GM23248 (cell line): ENCODE results near the gene SLC34A1. TPM values are rescaled to one million over a fixed set of nuclear protein-coding genes. Genes with fewer than 3 reads are reported as not detected.

Experiments used
- DNase-seq: peaks from one replicate; pipeline ENCODE4 v3.0.0-alpha.2; 2015
- H2AFZ ChIP-seq: fragments of 200-600 bp; sonication (generic); 2 replicates; pipeline ENCODE4 v1.6.1; 2016; ENCODE audit warnings: antibody characterized with exemption
- H3F3A ChIP-seq: fragments of 200-600 bp; sonication (generic); 2 replicates; pipeline ENCODE4 v1.6.1; 2016; ENCODE audit warnings: mild to moderate bottlenecking, antibody characterized with exemption, mixed run types; ENCODE audit not compliant: insufficient read depth
- H3K27ac ChIP-seq: fragments of 200-600 bp; sonication (generic); 2 replicates; pipeline ENCODE4 v1.5.1; 2016; ENCODE audit warnings: mild to moderate bottlenecking
- H3K27me3 ChIP-seq: fragments of 200-600 bp; sonication (generic); replicated peaks from 2 replicates; pipeline ENCODE4 v1.6.1; 2016; ENCODE audit warnings: mild to moderate bottlenecking; ENCODE audit not compliant: insufficient read depth
- H3K36me3 ChIP-seq: fragments of 200-600 bp; sonication (generic); 2 replicates; pipeline ENCODE4 v1.6.1; 2016; ENCODE audit warnings: low read depth, mild to moderate bottlenecking
- H3K4me1 ChIP-seq: fragments of 200-600 bp; sonication (generic); 2 replicates; pipeline ENCODE4 v1.6.1; 2016; ENCODE audit warnings: mild to moderate bottlenecking; ENCODE audit not compliant: insufficient read depth
- H3K4me2 ChIP-seq: fragments of 200-600 bp; sonication (generic); one replicate; pipeline ENCODE4 v1.6.1; 2016; ENCODE audit warnings: mild to moderate bottlenecking; ENCODE audit not compliant: unreplicated experiment
- H3K4me3 ChIP-seq: fragments of 200-600 bp; sonication (generic); 2 replicates; pipeline ENCODE4 v1.5.1; 2016; ENCODE audit warnings: mild to moderate bottlenecking
- H3K79me2 ChIP-seq: fragments of 200-600 bp; sonication (generic); 2 replicates; pipeline ENCODE4 v1.6.1; 2016; ENCODE audit warnings: mild to moderate bottlenecking; ENCODE audit not compliant: insufficient read depth
- H3K9ac ChIP-seq: fragments of 200-600 bp; sonication (generic); 2 replicates; pipeline ENCODE4 v1.6.1; 2016; ENCODE audit warnings: mild to moderate bottlenecking
- H3K9me2 ChIP-seq: fragments of 200-600 bp; sonication (generic); 2 replicates; pipeline ENCODE4 v1.6.1; 2016; ENCODE audit warnings: mixed run types, mild to moderate bottlenecking, moderate library complexity; ENCODE audit not compliant: insufficient read depth
- H3K9me3 ChIP-seq: fragments of 200-600 bp; sonication (generic); one replicate; pipeline ENCODE4 v1.6.1; 2017; ENCODE audit warnings: low read depth
- H4K20me1 ChIP-seq: fragments of 200-600 bp; sonication (generic); 2 replicates; pipeline ENCODE4 v1.6.0; 2016; ENCODE audit not compliant: insufficient read depth
- EZH2 ChIP-seq: fragments of 200-600 bp; sonication (generic); IDR thresholded peaks from 2 replicates; pipeline ENCODE4 v1.6.1; 2018; ENCODE audit warnings: antibody characterized with exemption, mild to moderate bottlenecking; ENCODE audit not compliant: insufficient read depth, poor library complexity, severe bottlenecking
- EZH2phosphoT487 ChIP-seq: fragments of 200-600 bp; sonication (generic); IDR thresholded peaks from 2 replicates; pipeline ENCODE4 v1.6.1; 2018; ENCODE audit warnings: antibody characterized with exemption, moderate library complexity, mild to moderate bottlenecking, low read depth; ENCODE audit not compliant: insufficient read depth
- WGBS, 2 experiments: methylation state at CpG; one replicate each; pipeline ENCODE4 v1.1.6; 2015 to 2017; ENCODE audit warnings: low lambda C conversion rate in 2 of 2, low coverage in 1 of 2; ENCODE audit errors: missing lambda C conversion rate in 2 of 2; 5-methylcytosine and 5-hydroxymethylcytosine counted together
- in situ Hi-C: fragments of 300-500 bp; cut with MboI; formaldehyde crosslinking; loops from 2 replicates; pipeline ENCODE4 v1.15.0; 2020
- polyA plus RNA-seq: library from polyadenylated mRNA; unstranded; fragments of >200 nt; fragmentation: Nextera tagmentation; extraction: Ambion mirVana; gene quantifications from 2 replicates; pipeline ENCODE4 v1.2.1, GENCODE V29; 2016
- total RNA-seq: library from RNA; depleted of rRNA; stranded (reverse); fragments of >200 nt; shearing (Covaris generic); gene quantifications from 2 replicates; pipeline ENCODE4 v1.2.3, GENCODE V29; 2014

SLC34A1 gene
- total and polyA plus RNA-seq, 2 experiments from 2014 or later = not detected

DNA sequence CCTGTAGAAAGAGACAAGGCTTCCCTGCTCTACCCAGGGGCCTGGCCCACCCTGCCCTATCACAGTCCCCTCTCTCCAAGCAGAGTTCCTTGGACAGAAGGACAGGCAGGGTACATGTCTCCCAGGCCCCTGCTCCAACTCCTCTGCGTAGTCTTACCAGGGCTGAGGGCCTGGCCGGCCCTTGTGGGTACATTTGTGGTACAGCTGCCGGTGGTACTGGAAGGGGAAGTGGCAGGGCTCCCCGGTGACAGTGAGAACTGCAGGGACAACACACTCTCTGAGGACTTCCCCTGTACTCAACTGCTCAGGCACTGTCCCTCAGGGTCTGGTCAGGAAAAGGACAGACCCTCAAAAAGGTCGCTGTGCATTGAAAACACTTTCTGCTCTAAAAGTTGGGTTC, 21.6 kb downstream of the SLC34A1 start:
- 85 to 90% methylated on average over 5 of the region's 5 CpGs for WGBS, 2 experiments
- no peak for DNase-seq

DNA sequence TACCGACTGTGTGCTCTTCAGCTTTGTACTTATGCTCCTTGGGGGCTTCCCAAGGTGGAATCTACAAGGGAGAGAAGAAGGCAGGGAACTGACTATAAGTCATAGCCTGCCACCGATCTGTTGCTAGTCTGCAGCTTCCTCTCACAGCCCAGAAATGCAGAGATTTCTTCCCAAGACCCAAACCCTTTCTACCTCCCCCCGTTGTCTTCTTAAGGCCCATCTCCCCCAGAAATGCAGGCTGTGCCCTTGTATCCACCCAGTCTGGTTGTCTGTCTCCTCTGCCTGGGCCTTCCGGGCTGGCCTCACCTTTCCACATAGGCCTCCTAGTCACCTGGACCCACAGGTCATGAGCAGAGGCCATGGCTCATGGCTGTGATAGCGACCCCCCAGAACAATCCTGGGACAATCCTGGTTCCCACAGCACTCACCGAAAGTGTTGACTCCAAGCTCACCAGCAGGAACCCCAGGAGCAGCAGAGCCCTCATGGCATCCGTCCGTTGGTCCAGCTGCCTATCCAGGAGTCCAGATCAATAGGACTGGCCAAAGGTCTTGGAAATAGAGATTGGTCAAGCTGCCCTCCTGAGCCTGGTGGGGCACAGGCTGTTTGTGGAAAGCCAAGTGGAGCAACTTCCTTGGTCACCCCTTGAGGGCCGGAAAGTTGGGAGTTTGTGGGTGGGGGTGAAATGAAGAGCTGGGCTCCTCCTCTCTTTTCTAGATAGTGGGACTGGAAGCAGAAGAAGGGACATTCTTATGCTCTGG, 25.0 kb downstream of the SLC34A1 start, which contains the start of gene F12:
Gene F12 (minus strand): TSS at position 522 of the 759 bp plus-strand sequence. CDS start 37 bp downstream, at position 485.
- in situ Hi-C loops = no loop called here
- Histone ChIP-seq H3K79me2 (no peaks in the 10 kb centered on the region), H3K27me3 (no peaks in the 10 kb centered on the region; the same call in 1 of the 2 replicates), H3K9me2 (no peaks in the 10 kb centered on the region), H3K4me1 (no peaks in the 10 kb centered on the region), H3K4me2 (no peak within 1 kb of the TSS), H4K20me1 (no peaks in the 10 kb centered on the region), H3K36me3 (no peaks in the 10 kb centered on the region), H3K9ac (no peak within 1 kb of the TSS), H3K9me3 (no peaks in the 10 kb centered on the region), H3F3A (no peaks in the 10 kb centered on the region), H3K4me3 (no peak within 1 kb of the TSS), H2AFZ (no peak within 1 kb of the TSS), H3K27ac (no peak within 1 kb of the TSS)
- 76% methylated on average over 9 of the region's 9 CpGs for WGBS, 2 experiments
- TF ChIP-seq EZH2 (no peak), EZH2phosphoT487 (no peak)
- DNase-seq = no peak

More for the DNA sequence above, 21.6 kb downstream of the SLC34A1 start:
- Histone ChIP-seq H3K4me3 (no peak overlapping the region), H3K36me3 (no peaks in the 10 kb centered on the region), H3K4me1 (no peaks in the 10 kb centered on the region), H3K9ac (no peak overlapping the region), H2AFZ (no peak overlapping the region), H3K9me2 (no peaks in the 10 kb centered on the region), H3K4me2 (no peak overlapping the region), H3K9me3 (no peaks in the 10 kb centered on the region), H3K27ac (no peak overlapping the region), H3F3A (peaks cover 8% of the 10 kb centered on the region; the same call in 1 of the 2 replicates), H4K20me1 (no peaks in the 10 kb centered on the region), H3K27me3 (peaks cover 23% of the 10 kb centered on the region), H3K79me2 (no peaks in the 10 kb centered on the region)
- in situ Hi-C loops = no loop called here
- no peak for TF ChIP-seq EZH2
- no peak for TF ChIP-seq EZH2phosphoT487

- WGBS, 2 experiments = 78 to 82% methylated on average over 3 of the region's 3 CpGs
Measured at GRCh38 chr5:177410575-177410974, 26.3 kb downstream of the SLC34A1 start.

DNA sequence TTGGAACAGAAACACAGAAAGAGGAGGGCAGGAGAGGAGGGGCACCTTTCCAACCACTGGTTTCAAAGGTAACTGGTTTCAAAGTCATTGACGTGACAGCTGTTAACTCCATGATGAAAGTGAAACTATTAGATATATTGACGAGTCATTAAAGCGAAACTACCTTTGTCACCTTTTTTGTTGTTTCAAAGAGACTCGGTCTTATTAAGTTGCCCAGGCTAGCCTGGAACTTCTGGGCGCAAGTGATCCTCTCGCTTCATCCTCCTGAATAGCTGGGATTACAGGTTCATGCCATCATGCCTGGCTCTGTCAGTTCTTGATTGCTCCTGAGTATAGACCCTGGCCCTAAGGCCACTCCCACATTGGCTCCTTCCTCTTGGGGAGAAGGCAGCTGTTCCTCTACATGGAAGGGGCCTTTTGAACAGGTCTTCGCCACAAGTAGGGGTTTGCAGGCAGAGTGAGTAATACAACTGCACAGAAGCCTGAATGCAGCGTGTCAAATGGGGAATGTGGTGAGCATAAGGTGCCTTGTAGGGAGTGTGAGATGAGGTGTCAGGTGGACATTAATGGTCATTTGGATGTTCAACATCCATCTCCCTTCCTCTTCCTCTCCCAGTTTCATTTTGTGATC, 28.5 kb downstream of the SLC34A1 start:
- in situ Hi-C loops = no loop called here
- no peak overlapping the region for H3K27ac ChIP-seq
- WGBS, 2 experiments = 76 to 78% methylated on average over 8 of the region's 8 CpGs
- H3K4me2 ChIP-seq = no peak overlapping the region
- no peaks in the 10 kb centered on the region for H3F3A ChIP-seq
- no peak for DNase-seq
- H3K9me2 ChIP-seq = no peaks in the 10 kb centered on the region
- no peaks in the 10 kb centered on the region; the same call in 1 of the 2 replicates for H3K27me3 ChIP-seq
- no peak overlapping the region for H2AFZ ChIP-seq
- H3K36me3 ChIP-seq = no peaks in the 10 kb centered on the region
- no peaks in the 10 kb centered on the region for H3K4me1 ChIP-seq
- H4K20me1 ChIP-seq = no peaks in the 10 kb centered on the region
- H3K4me3 ChIP-seq = no peak overlapping the region
- no peaks in the 10 kb centered on the region for H3K9me3 ChIP-seq
- no peak overlapping the region for H3K9ac ChIP-seq
- H3K79me2 ChIP-seq = no peaks in the 10 kb centered on the region
- TF ChIP-seq EZH2 (no peak), EZH2phosphoT487 (no peak)

More at GRCh38 chr5:177410575-177410974, 26.3 kb downstream of the SLC34A1 start:
- H3K4me2 ChIP-seq = no peak overlapping the region
- no peaks in the 10 kb centered on the region for H3K4me1 ChIP-seq
- in situ Hi-C loops = no loop called here
- DNase-seq = no peak
- TF ChIP-seq EZH2phosphoT487 (no peak), EZH2 (no peak)
- H3K79me2 ChIP-seq = no peaks in the 10 kb centered on the region
- no peak overlapping the region for H2AFZ ChIP-seq
- H3K36me3 ChIP-seq = no peaks in the 10 kb centered on the region
- H3K27me3 ChIP-seq = no peaks in the 10 kb centered on the region; the same call in 1 of the 2 replicates
- H3K9me2 ChIP-seq = no peaks in the 10 kb centered on the region
- H3F3A ChIP-seq = no peaks in the 10 kb centered on the region
- H3K9me3 ChIP-seq = no peaks in the 10 kb centered on the region
- no peak overlapping the region for H3K9ac ChIP-seq
- no peak overlapping the region for H3K27ac ChIP-seq
- no peaks in the 10 kb centered on the region for H4K20me1 ChIP-seq
- no peak overlapping the region for H3K4me3 ChIP-seq
